ENCODE results near the gene SH2D1A. TPM values are rescaled to one million over a fixed set of nuclear protein-coding genes. Genes with fewer than 3 reads are reported as not detected.

The SH2D1A gene
- total and polyA plus RNA-seq, 2 donors (not counting 1 experiment from before 2014, with no cell fraction given): 0.04 TPM; not detected in 1

GRCh38 chrX:124383354-124383753 lies 37.0 kb downstream of the SH2D1A start:
- peaks cover 6% of the 10 kb centered on the region for H3K27me3 Mint-ChIP-seq
- DNase-seq: no peak
- Histone ChIP-seq H3K4me3 (ENCODE audit: control extremely low read depth in 1 of 5, extremely low read depth in 1 of 5, insufficient read depth in 1 of 5, low read depth in 2 of 5, low read length in 4 of 5) (no peak overlapping the region), H3K9ac (ENCODE audit: low read length) (no peak overlapping the region), H3K79me2 (ENCODE audit: control insufficient read depth, insufficient read depth, low read length) (no peaks in the 10 kb centered on the region), H3K4me1 (ENCODE audit: control insufficient read depth in 2 of 2, insufficient read depth in 2 of 2, low read length in 2 of 2) (no peaks in the 10 kb centered on the region), H3K9me3 (ENCODE audit: control extremely low read depth in 1 of 3, control insufficient read depth in 2 of 3, insufficient read depth in 1 of 3, low read length in 2 of 3) (no peaks in the 10 kb centered on the region), H4K20me1 (ENCODE audit: control insufficient read depth, insufficient read depth, low read length, poor library complexity, severe bottlenecking) (no peaks in the 10 kb centered on the region), H2AFZ (ENCODE audit: insufficient read depth, low read depth, low read length, poor library complexity, severe bottlenecking) (no peak overlapping the region), H3K27ac (ENCODE audit: low read length in 2 of 2) (no peak overlapping the region), H3K4me2 (replicated peaks; ENCODE audit: low read depth, low read length, poor library complexity, severe bottlenecking) (no peak overlapping the region), H3K36me3 (replicated peaks in 1 of 2; ENCODE audit: control extremely low read depth in 1 of 2, control insufficient read depth in 1 of 2, extremely low read depth in 1 of 2, insufficient read depth in 2 of 2, low read length in 1 of 2) (no peaks in the 10 kb centered on the region), H3K27me3 (replicated peaks in 1 of 4; ENCODE audit: control extremely low read depth in 1 of 4, control insufficient read depth in 3 of 4, insufficient read depth in 4 of 4, low read length in 3 of 4) (no peaks in the 10 kb centered on the region)
- no peak for ATAC-seq (ENCODE audit: low read depth)
- no peak overlapping the region for H3K27ac Mint-ChIP-seq
- TF ChIP-seq CTCF (IDR thresholded peaks at IDR 0.05) (no peak), EZH2 (IDR thresholded peaks at IDR 0.05; ENCODE audit: borderline replicate concordance, insufficient read depth, low read depth, low read length, poor library complexity, severe bottlenecking) (no peak)
- CTCF ChIA-PET: no interaction called here
- no peaks in the 10 kb centered on the region for H3K9me3 Mint-ChIP-seq (ENCODE audit: insufficient read depth)
- no CpG with 5 or more reads among the region's 4 CpGs for WGBS (ENCODE audit: insufficient coverage)
- H3K4me3 Mint-ChIP-seq: no peak overlapping the region
- intact Hi-C loops (cut with micrococcal nuclease): no loop called here
- POLR2A ChIA-PET: no interaction called here
- no peaks in the 10 kb centered on the region for H3K4me1 Mint-ChIP-seq

GRCh38 chrX:124386401-124386800 lies 40.0 kb downstream of the SH2D1A start:
- no peak overlapping the region for H3K4me2 ChIP-seq (replicated peaks; ENCODE audit: low read depth, low read length, poor library complexity, severe bottlenecking)
- ATAC-seq (ENCODE audit: low read depth): no peak
- Mint-ChIP-seq H3K27ac (no peak overlapping the region), H3K9me3 (ENCODE audit: insufficient read depth) (no peaks in the 10 kb centered on the region), H3K4me1 (no peaks in the 10 kb centered on the region), H3K4me3 (no peak overlapping the region), H3K27me3 (peaks cover 9% of the 10 kb centered on the region)
- no peak overlapping the region for H3K9ac ChIP-seq (ENCODE audit: low read length)
- no peak overlapping the region for H3K27ac ChIP-seq (ENCODE audit: low read length in 2 of 2)
- no peak for TF ChIP-seq EZH2 (IDR thresholded peaks at IDR 0.05; ENCODE audit: borderline replicate concordance, insufficient read depth, low read depth, low read length, poor library complexity, severe bottlenecking)
- TF ChIP-seq CTCF (IDR thresholded peaks at IDR 0.05): no peak
- POLR2A ChIA-PET: no interaction called here
- H2AFZ ChIP-seq (ENCODE audit: insufficient read depth, low read depth, low read length, poor library complexity, severe bottlenecking): no peak overlapping the region
- no peak overlapping the region for H3K4me3 ChIP-seq (ENCODE audit: control extremely low read depth in 1 of 5, extremely low read depth in 1 of 5, insufficient read depth in 1 of 5, low read depth in 2 of 5, low read length in 4 of 5)
- CTCF ChIA-PET: no interaction called here
- H3K4me1 ChIP-seq (ENCODE audit: control insufficient read depth in 2 of 2, insufficient read depth in 2 of 2, low read length in 2 of 2): no peaks in the 10 kb centered on the region
- no peaks in the 10 kb centered on the region for H3K79me2 ChIP-seq (ENCODE audit: control insufficient read depth, insufficient read depth, low read length)
- no peaks in the 10 kb centered on the region for H3K27me3 ChIP-seq (replicated peaks in 1 of 4; ENCODE audit: control extremely low read depth in 1 of 4, control insufficient read depth in 3 of 4, insufficient read depth in 4 of 4, low read length in 3 of 4)
- no peaks in the 10 kb centered on the region for H3K9me3 ChIP-seq (ENCODE audit: control extremely low read depth in 1 of 3, control insufficient read depth in 2 of 3, insufficient read depth in 1 of 3, low read length in 2 of 3)
- no peak for DNase-seq
- WGBS (ENCODE audit: insufficient coverage): 89% methylated on average over 4 of the region's 6 CpGs
- H3K36me3 ChIP-seq (replicated peaks in 1 of 2; ENCODE audit: control extremely low read depth in 1 of 2, control insufficient read depth in 1 of 2, extremely low read depth in 1 of 2, insufficient read depth in 2 of 2, low read length in 1 of 2): no peaks in the 10 kb centered on the region
- H4K20me1 ChIP-seq (ENCODE audit: control insufficient read depth, insufficient read depth, low read length, poor library complexity, severe bottlenecking): no peaks in the 10 kb centered on the region
- intact Hi-C loops (cut with micrococcal nuclease): no loop called here
